HG03442 (cell line): ENCODE data around the gene LLCFC1.

Experiments used
- ATAC-seq: cut with Tn5 transposase; IDR thresholded peaks from one replicate; pipeline ENCODE4 v1.9.1; 2021; ENCODE audit warnings: mild to moderate bottlenecking, moderate library complexity; ENCODE audit not compliant: unreplicated experiment

The LLCFC1 gene

GRCh38 chr7:142983825-142984224 is 44.5 kb downstream of the LLCFC1 start:
- ATAC-seq = no peak

- ATAC-seq = no peak
Measured at GRCh38 chr7:142984297-142984696, 45.0 kb downstream of the LLCFC1 start.
